Liver (tissue), 9 donors: ENCODE results near the gene KCNK10. TPM values are rescaled to one million over a fixed set of nuclear protein-coding genes. Genes with fewer than 3 reads are reported as not detected.

ENCODE experiments used
- DNase-seq: peaks from one replicate; pipeline ENCODE4 v3.0.0-alpha.2; 2017; ENCODE audit warnings: low spot score
- H3K27ac ChIP-seq, 2 donors: one replicate each; pipeline ENCODE4 v1.7.0; 2013; ENCODE audit warnings: inconsistent platforms in 2 of 2, low read length in 2 of 2, control low read depth in 1 of 2, low read depth in 1 of 2, mild to moderate bottlenecking in 1 of 2
- H3K27me3 ChIP-seq, 4 donors: one replicate each; pipeline versions ENCODE4 v1.6.1 to v1.7.0; 2013; ENCODE audit warnings: low read length in 3 of 4, inconsistent platforms in 1 of 4, mild to moderate bottlenecking in 1 of 4, moderate library complexity in 1 of 4; ENCODE audit not compliant: control insufficient read depth in 4 of 4, insufficient read depth in 4 of 4
- H3K36me3 ChIP-seq, 4 donors: one replicate each; pipeline versions ENCODE4 v1.6.1 to v1.7.0; 2013; ENCODE audit warnings: low read length in 3 of 4, mild to moderate bottlenecking in 3 of 4, low read depth in 1 of 4, moderate library complexity in 1 of 4; ENCODE audit not compliant: control insufficient read depth in 4 of 4, insufficient read depth in 3 of 4
- H3K4me1 ChIP-seq, 4 donors: one replicate each; pipeline versions ENCODE4 v1.6.1 to v1.7.0; 2013; ENCODE audit warnings: low read length in 3 of 4, mild to moderate bottlenecking in 3 of 4, moderate library complexity in 1 of 4; ENCODE audit not compliant: control insufficient read depth in 4 of 4, insufficient read depth in 4 of 4
- H3K4me3 ChIP-seq, 3 donors: one replicate each; pipeline versions ENCODE4 v1.6.1 to v1.7.0; 2013; ENCODE audit warnings: low read length in 3 of 3, control low read depth in 1 of 3, low read depth in 1 of 3, mild to moderate bottlenecking in 1 of 3
- H3K9ac ChIP-seq, 2 donors: one replicate each; pipeline ENCODE4 v1.7.0; 2013; ENCODE audit warnings: low read length in 2 of 2, mild to moderate bottlenecking in 2 of 2, moderate library complexity in 2 of 2, control low read depth in 1 of 2, low read depth in 1 of 2
- H3K9me3 ChIP-seq, 4 donors: one replicate each; pipeline versions ENCODE4 v1.6.1 to v1.7.0; 2013; ENCODE audit warnings: low read length in 3 of 4; ENCODE audit not compliant: control insufficient read depth in 4 of 4
- ATF3 ChIP-seq: IDR thresholded peaks from 2 replicates; pipeline ENCODE4 v1.6.1; 2016; ENCODE audit warnings: antibody characterized with exemption
- CTCF ChIP-seq: fragments of 150-350 bp; IDR thresholded peaks from 2 replicates; pipeline ENCODE4 v1.5.1; 2017; ENCODE audit warnings: improper control_type of control experiment, low read depth, low read length; ENCODE audit not compliant: missing input control
- FOXA1 ChIP-seq: IDR thresholded peaks from 2 replicates; pipeline ENCODE4 v1.6.1; 2016; ENCODE audit warnings: antibody characterized with exemption
- FOXA2 ChIP-seq: IDR thresholded peaks from 2 replicates; pipeline ENCODE4 v1.6.1; 2016; ENCODE audit warnings: antibody characterized with exemption
- GABPA ChIP-seq, 2 donors: IDR thresholded peaks in 1 of 2; conservative IDR thresholded peaks in 1 of 2; 2 replicates each; pipeline ENCODE4 v1.6.1; 2016; ENCODE audit warnings: antibody characterized with exemption in 2 of 2, mild to moderate bottlenecking in 1 of 2, moderate library complexity in 1 of 2
- HNF4A ChIP-seq, 2 donors: conservative IDR thresholded peaks; 2 replicates each; pipeline ENCODE4 v1.6.1; 2016; ENCODE audit warnings: antibody characterized with exemption in 2 of 2, mild to moderate bottlenecking in 2 of 2
- HNF4G ChIP-seq: IDR thresholded peaks from 2 replicates; pipeline ENCODE4 v1.6.1; 2016; ENCODE audit warnings: antibody characterized with exemption
- JUND ChIP-seq, 2 donors: IDR thresholded peaks; 2 replicates each; pipeline ENCODE4 v1.6.1; 2016; ENCODE audit warnings: antibody characterized with exemption in 2 of 2
- MAX ChIP-seq: IDR thresholded peaks from 2 replicates; pipeline ENCODE4 v1.6.1; 2016; ENCODE audit warnings: antibody characterized with exemption
- NR2F2 ChIP-seq: IDR thresholded peaks from 2 replicates; pipeline ENCODE4 v1.6.1; 2016; ENCODE audit warnings: antibody characterized with exemption
- RAD21 ChIP-seq, 2 donors: IDR thresholded peaks; 2 replicates each; pipeline ENCODE4 v1.6.1; 2016; ENCODE audit warnings: antibody characterized with exemption in 2 of 2, mild to moderate bottlenecking in 2 of 2
- REST ChIP-seq: IDR thresholded peaks from 2 replicates; pipeline ENCODE4 v1.6.1; 2016; ENCODE audit warnings: antibody characterized with exemption, mild to moderate bottlenecking
- SP1 ChIP-seq: IDR thresholded peaks from 2 replicates; pipeline ENCODE4 v1.6.1; 2018; ENCODE audit warnings: antibody characterized with exemption, mild to moderate bottlenecking
- TAF1 ChIP-seq: conservative IDR thresholded peaks from 2 replicates; pipeline ENCODE4 v1.6.1; 2016; ENCODE audit warnings: antibody characterized with exemption, mild to moderate bottlenecking
- WGBS: extraction: QIAGEN DNeasy Blood & Tissue Kit; methylation state at CpG from one replicate; pipeline ENCODE4 v1.1.7; 2013; 5-methylcytosine and 5-hydroxymethylcytosine counted together
- polyA plus RNA-seq, 2 donors: library from polyadenylated mRNA; stranded (reverse) in 1 of 2; unstranded in 1 of 2; fragments of 200-250 nt in 1 of 2; fragments of >200 nt in 1 of 2; fragmentation: Nextera tagmentation in 1 of 2; extraction: Ambion mirVana in 1 of 2; gene quantifications; one replicate each; pipeline versions ENCODE4 v1.2.1 to v1.2.3, GENCODE V29; 2013 to 2015
- total RNA-seq, 2 donors: library from RNA; depleted of rRNA; stranded (reverse); fragments of >200 nt; gene quantifications; one replicate each; pipeline ENCODE4 v1.2.3, GENCODE V29; 2014
- TF ChIP-seq, protein P1 (sequence below): IDR thresholded peaks from 2 replicates; pipeline ENCODE4 v1.6.1; 2016; ENCODE audit warnings: antibody characterized with exemption
- donor health status: healthy.
- donor health status: healthy.
- donor health status: healthy.
- donor health status: healthy.
- donor health status: healthy.

Gene KCNK10
- total and polyA plus RNA-seq, 4 donors, result 0.05 TPM; not detected in 3

DNA sequence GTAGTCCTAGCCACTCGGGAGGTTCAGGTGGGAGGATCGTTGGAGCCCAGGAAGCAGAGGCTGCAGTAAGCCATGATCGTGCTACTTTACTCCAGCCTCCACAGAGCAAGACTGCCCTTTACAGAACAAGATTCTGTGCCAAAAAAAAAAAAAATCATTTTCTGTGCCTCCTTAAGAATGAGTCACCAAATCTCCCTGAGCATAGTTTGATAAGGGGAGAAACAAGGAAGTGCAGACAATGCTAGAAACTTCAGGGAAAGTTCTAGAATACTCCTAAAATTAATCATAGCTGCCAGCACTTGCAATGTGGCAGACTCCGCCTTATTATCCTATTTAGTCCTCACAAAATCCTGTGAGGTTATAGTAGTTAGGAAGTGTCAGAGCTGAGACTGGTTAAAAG lies 74.5 kb downstream of the KCNK10 start:
- H3K9ac ChIP-seq, result no peak overlapping the region
- H3K4me3 ChIP-seq, result no peak overlapping the region
- no peaks in the 10 kb centered on the region for H3K4me1 ChIP-seq
- DNase-seq, result no peak
- H3K36me3 ChIP-seq, result no peaks in the 10 kb centered on the region
- 84% methylated on average over 4 of the region's 4 CpGs for WGBS
- H3K9me3 ChIP-seq, result no peaks in the 10 kb centered on the region
- TF ChIP-seq SP1 (no peak), HNF4G (no peak), REST (no peak), JUND (IDR thresholded peaks at IDR 0.05) (peak in 1 of 2 donors; percentile 50), HNF4A (conservative IDR thresholded peaks at IDR 0.05) (no peak), RAD21 (IDR thresholded peaks at IDR 0.05) (no peak), FOXA2 (no peak)
- H3K27me3 ChIP-seq, result peaks cover 0 to 2% (median under 1%) of the 10 kb centered on the region in 4 donors
- no peak overlapping the region for H3K27ac ChIP-seq

- H3K9me3 ChIP-seq, result no peaks in the 10 kb centered on the region
- no peaks in the 10 kb centered on the region for H3K4me1 ChIP-seq
- peaks cover 0 to 4% (median under 1%) of the 10 kb centered on the region in 4 donors for H3K27me3 ChIP-seq
- no peak for DNase-seq
- H3K36me3 ChIP-seq, result no peaks in the 10 kb centered on the region
- WGBS, result 88% methylated on average over 4 of the region's 4 CpGs
- H3K9ac ChIP-seq, result no peak overlapping the region
- no peak overlapping the region for H3K27ac ChIP-seq
- no peak overlapping the region for H3K4me3 ChIP-seq
- no peak for TF ChIP-seq GABPA (IDR thresholded peaks at IDR 0.05 in 1 of 2, conservative IDR thresholded peaks at IDR 0.05 in 1 of 2)
- no peak for TF ChIP-seq CTCF
- no peak for TF ChIP-seq ATF3
- no peak for TF ChIP-seq HNF4G
- TF ChIP-seq FOXA2, result no peak
- TF ChIP-seq SP1, result no peak
- no peak for TF ChIP-seq JUND (IDR thresholded peaks at IDR 0.05)
- no peak for TF ChIP-seq FOXA1
- no peak for TF ChIP-seq RAD21 (IDR thresholded peaks at IDR 0.05)
- no peak for TF ChIP-seq TAF1
- no peak for TF ChIP-seq HNF4A (conservative IDR thresholded peaks at IDR 0.05)
- TF ChIP-seq, protein P1, sequence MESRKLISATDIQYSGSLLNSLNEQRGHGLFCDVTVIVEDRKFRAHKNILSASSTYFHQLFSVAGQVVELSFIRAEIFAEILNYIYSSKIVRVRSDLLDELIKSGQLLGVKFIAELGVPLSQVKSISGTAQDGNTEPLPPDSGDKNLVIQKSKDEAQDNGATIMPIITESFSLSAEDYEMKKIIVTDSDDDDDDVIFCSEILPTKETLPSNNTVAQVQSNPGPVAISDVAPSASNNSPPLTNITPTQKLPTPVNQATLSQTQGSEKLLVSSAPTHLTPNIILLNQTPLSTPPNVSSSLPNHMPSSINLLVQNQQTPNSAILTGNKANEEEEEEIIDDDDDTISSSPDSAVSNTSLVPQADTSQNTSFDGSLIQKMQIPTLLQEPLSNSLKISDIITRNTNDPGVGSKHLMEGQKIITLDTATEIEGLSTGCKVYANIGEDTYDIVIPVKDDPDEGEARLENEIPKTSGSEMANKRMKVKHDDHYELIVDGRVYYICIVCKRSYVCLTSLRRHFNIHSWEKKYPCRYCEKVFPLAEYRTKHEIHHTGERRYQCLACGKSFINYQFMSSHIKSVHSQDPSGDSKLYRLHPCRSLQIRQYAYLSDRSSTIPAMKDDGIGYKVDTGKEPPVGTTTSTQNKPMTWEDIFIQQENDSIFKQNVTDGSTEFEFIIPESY, result no peak
- no peak for TF ChIP-seq MAX
- TF ChIP-seq NR2F2, result no peak
Measured at GRCh38 chr14:88247228-88247627, 75.8 kb downstream of the KCNK10 start.
